Measurements from ENCODE around the gene ASL.

- TF ChIP-seq CTCF (IDR thresholded peaks at IDR 0.05) (peak; percentile 15), EZH2 (IDR thresholded peaks at IDR 0.05; ENCODE audit: borderline replicate concordance, insufficient read depth, low read depth, low read length, poor library complexity, severe bottlenecking) (no peak)
Observed at GRCh38 chr7:66114743-66115649, 39.4 kb downstream of the ASL start, which contains the start of gene CRCP.

Measured in B cell (primary cell).